Measurements from ENCODE around the gene SIDT2. TPM values are rescaled to one million over a fixed set of nuclear protein-coding genes. Genes with fewer than 3 reads are reported as not detected.

Gene SIDT2
- total RNA-seq, 1 experiment from 2014 or later, result 27.6 TPM

GRCh38 chr11:117194267-117194666, 15.7 kb downstream of the SIDT2 start:
- CTCF ChIA-PET, result interaction anchor here (5.9 kb wide), 1 partner anchor 14 kb away, joined by 48 read pairs; the partner anchor contains the start of gene SIDT2
- no peak overlapping the region for H3K27ac Mint-ChIP-seq
- no peak for TF ChIP-seq HMGXB4 (CRISPR knock-in tag; IDR thresholded peaks at IDR 0.05)
- TF ChIP-seq ZNF512 (CRISPR knock-in tag; IDR thresholded peaks at IDR 0.05; ENCODE audit: borderline replicate concordance), result no peak
- TF ChIP-seq ARID4B (CRISPR knock-in tag; IDR thresholded peaks at IDR 0.05; ENCODE audit: borderline replicate concordance), result no peak
- no peak for TF ChIP-seq USF1 (CRISPR knock-in tag; IDR thresholded peaks at IDR 0.05)
- TF ChIP-seq AFF4 (CRISPR knock-in tag; IDR thresholded peaks at IDR 0.05; ENCODE audit: borderline replicate concordance), result no peak
- no peak for TF ChIP-seq GRHL2 (CRISPR knock-in tag; IDR thresholded peaks at IDR 0.05; ENCODE audit: insufficient replicate concordance, severe bottlenecking)
- TF ChIP-seq ZNF232 (CRISPR knock-in tag; IDR thresholded peaks at IDR 0.05), result no peak
- no peak for TF ChIP-seq ETV6 (CRISPR knock-in tag; IDR thresholded peaks at IDR 0.05)
- no peak for TF ChIP-seq PREB (CRISPR knock-in tag; IDR thresholded peaks at IDR 0.05; ENCODE audit: borderline replicate concordance)
- no peak for TF ChIP-seq FOXP1 (CRISPR knock-in tag; IDR thresholded peaks at IDR 0.05; ENCODE audit: borderline replicate concordance)
- no peak for TF ChIP-seq CDX4 (CRISPR knock-in tag; IDR thresholded peaks at IDR 0.05; ENCODE audit: borderline replicate concordance)
- no peak for TF ChIP-seq ZNF138 (CRISPR knock-in tag; conservative IDR thresholded peaks at IDR 0.05)
- TF ChIP-seq MAX (CRISPR knock-in tag; IDR thresholded peaks at IDR 0.05), result no peak
- no peak for TF ChIP-seq NR2C2 (CRISPR knock-in tag; IDR thresholded peaks at IDR 0.05)
- TF ChIP-seq ATF3 (CRISPR knock-in tag; conservative IDR thresholded peaks at IDR 0.05), result no peak
- TF ChIP-seq GTF2I (CRISPR knock-in tag; conservative IDR thresholded peaks at IDR 0.05), result no peak
- TF ChIP-seq TCF7 (CRISPR knock-in tag; IDR thresholded peaks at IDR 0.05; ENCODE audit: low read depth), result no peak
- TF ChIP-seq RORB (CRISPR knock-in tag; IDR thresholded peaks at IDR 0.05), result no peak
- no peak for TF ChIP-seq E2F1 (CRISPR knock-in tag; IDR thresholded peaks at IDR 0.05)

More at GRCh38 chr11:117194267-117194666, 15.7 kb downstream of the SIDT2 start:
- Mint-ChIP-seq H3K27me3 (ENCODE audit: low read depth) (no peaks in the 10 kb centered on the region), H3K4me3 (no peak overlapping the region), H3K4me1 (peaks cover 16% of the 10 kb centered on the region), H3K9me3 (no peaks in the 10 kb centered on the region), H3K36me3 (no peaks in the 10 kb centered on the region)
- no peak for DNase-seq (ENCODE audit: low spot score)
- POLR2A ChIA-PET, result no interaction called here
- ATAC-seq, result no peak

Measured in WTC11 (cell line).